Choroid plexus epithelial cell (primary cell): Measurements from ENCODE around the gene UNG.

ENCODE experiments used
- DNase-seq: peaks from one replicate; pipeline ENCODE4 v3.0.0-alpha.2; 2010; ENCODE audit warnings: low read depth
- H3K4me3 ChIP-seq: 2 replicates; pipeline ENCODE4 v1.5.1; 2011; ENCODE audit warnings: low read depth, mild to moderate bottlenecking, control low read depth, low read length, moderate library complexity
- CTCF ChIP-seq: conservative IDR thresholded peaks from 2 replicates; pipeline ENCODE4 v1.5.1; 2011; ENCODE audit warnings: low read depth, mild to moderate bottlenecking, control low read depth, inconsistent platforms, low read length, moderate library complexity

UNG gene

GRCh38 chr12:109157986-109158385 lies 60.6 kb downstream of the UNG start:
- H3K4me3 ChIP-seq = no peak overlapping the region
- DNase-seq = no peak
- no peak for TF ChIP-seq CTCF

GRCh38 chr12:109160433-109160832 lies 63.0 kb downstream of the UNG start:
- DNase-seq = no peak
- no peak overlapping the region for H3K4me3 ChIP-seq
- no peak for TF ChIP-seq CTCF
